GM12872 (cell line): ENCODE results near the gene LRMDA.

Source experiments
- TF ChIP-seq, protein P1 (sequence below): IDR thresholded peaks from 3 replicates; pipeline ENCODE4 v1.5.1; 2011; ENCODE audit warnings: low read depth, mild to moderate bottlenecking, low read length, moderate library complexity; ENCODE audit not compliant: insufficient read depth

LRMDA gene

GRCh38 chr10:76236356-76236755 is 804.9 kb downstream of the LRMDA start:
- TF ChIP-seq, protein P1, sequence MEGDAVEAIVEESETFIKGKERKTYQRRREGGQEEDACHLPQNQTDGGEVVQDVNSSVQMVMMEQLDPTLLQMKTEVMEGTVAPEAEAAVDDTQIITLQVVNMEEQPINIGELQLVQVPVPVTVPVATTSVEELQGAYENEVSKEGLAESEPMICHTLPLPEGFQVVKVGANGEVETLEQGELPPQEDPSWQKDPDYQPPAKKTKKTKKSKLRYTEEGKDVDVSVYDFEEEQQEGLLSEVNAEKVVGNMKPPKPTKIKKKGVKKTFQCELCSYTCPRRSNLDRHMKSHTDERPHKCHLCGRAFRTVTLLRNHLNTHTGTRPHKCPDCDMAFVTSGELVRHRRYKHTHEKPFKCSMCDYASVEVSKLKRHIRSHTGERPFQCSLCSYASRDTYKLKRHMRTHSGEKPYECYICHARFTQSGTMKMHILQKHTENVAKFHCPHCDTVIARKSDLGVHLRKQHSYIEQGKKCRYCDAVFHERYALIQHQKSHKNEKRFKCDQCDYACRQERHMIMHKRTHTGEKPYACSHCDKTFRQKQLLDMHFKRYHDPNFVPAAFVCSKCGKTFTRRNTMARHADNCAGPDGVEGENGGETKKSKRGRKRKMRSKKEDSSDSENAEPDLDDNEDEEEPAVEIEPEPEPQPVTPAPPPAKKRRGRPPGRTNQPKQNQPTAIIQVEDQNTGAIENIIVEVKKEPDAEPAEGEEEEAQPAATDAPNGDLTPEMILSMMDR, result no peak

GRCh38 chr10:76242956-76243355 is 811.5 kb downstream of the LRMDA start:
- TF ChIP-seq, protein P1, result no peak

- TF ChIP-seq, protein P1, result no peak
Measured at GRCh38 chr10:76244061-76244686, 812.8 kb downstream of the LRMDA start.

- TF ChIP-seq, protein P1, result no peak
Measured at GRCh38 chr10:76245951-76246495, 814.6 kb downstream of the LRMDA start.

DNA sequence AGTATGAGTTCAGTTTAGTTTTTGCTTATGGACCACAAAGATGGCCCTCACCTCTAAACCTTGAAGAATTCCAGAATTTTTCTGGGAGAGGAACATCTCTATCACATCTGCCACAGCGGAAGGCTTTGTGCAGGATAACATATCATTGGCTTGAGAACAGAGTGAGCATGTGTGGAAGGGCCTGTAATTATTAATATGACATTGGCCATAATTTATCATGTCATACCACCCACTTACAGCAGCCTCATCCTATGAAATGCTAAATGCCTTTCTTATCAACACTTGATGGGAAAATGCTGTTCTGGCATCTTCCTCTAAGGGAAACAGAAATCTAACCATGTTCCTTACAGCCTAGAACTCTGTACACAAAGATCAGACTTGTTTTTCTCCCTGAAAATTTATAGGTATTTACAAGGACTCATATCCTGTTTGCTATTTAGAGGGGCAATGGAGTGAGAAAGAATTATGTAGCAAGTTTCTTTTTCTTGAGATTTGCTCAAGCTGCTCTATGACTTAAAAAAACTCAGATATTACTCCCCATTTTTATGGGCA is 817.3 kb downstream of the LRMDA start:
- TF ChIP-seq, protein P1, result no peak

GRCh38 chr10:76251841-76252671 is 820.6 kb downstream of the LRMDA start:
- TF ChIP-seq, protein P1, result no peak

- TF ChIP-seq, protein P1, result no peak
Measured at GRCh38 chr10:76252733-76253132, 821.3 kb downstream of the LRMDA start.
